SH-SY5Y (cell line): ENCODE data around the gene OSBPL3.

ENCODE experiments used
- GATA2 ChIP-seq: IDR thresholded peaks from 2 replicates; pipeline ENCODE4 v1.6.1; 2011; ENCODE audit warnings: mild to moderate bottlenecking, low read depth, low read length
- GATA3 ChIP-seq: IDR thresholded peaks from 2 replicates; pipeline ENCODE4 v1.6.1; 2011; ENCODE audit warnings: low read depth, mild to moderate bottlenecking, low read length, moderate library complexity

DNA sequence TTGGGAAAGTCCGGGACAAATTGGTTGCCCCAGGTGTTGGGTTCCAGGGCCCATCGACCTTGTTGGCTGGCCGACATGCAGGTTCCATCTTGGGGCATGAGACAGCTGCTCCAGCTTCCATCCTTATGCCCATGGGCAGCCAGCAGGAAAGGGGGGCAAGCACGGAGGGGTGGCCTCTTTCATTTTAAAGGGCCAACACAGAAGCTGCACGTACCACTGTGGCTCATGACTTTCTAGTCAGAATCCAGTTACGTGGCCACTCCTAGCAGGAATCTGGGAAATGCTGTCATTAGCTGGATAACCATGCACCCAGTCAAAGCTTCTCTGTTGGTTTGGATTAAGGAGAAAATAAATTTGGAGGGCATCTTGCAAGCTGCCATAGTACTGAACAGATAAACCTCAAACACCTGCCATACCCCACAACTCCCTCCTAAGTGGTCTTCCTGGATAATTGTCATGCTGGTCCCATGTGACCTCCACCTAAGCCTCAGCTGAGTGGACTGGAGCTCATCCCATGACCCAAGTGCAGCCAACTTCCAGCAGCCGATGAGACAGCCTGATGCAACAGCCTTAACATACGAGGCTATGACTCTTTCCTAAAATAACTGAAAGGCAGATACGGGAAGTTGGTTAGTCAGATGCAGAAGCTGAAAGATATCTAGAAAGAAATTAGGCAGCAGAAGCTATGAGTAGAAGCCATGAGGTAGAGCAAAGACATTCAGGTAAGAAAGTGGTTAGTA is 201.3 kb downstream of the OSBPL3 start:
- no peak for TF ChIP-seq GATA2
- no peak for TF ChIP-seq GATA3
